HEK293 (cell line): Measurements from ENCODE around the gene CXXC1.

Source experiments
- CTCF ChIA-PET: fragments of 350-600 bp; formaldehyde crosslinking; extraction: SDS; loops from one replicate; lab custom pipeline; 2021; ENCODE audit warnings: antibody characterized with exemption; lab: Yijun Ruan, JAX
- POLR2A ChIA-PET: fragments of 300-600 bp; formaldehyde crosslinking; extraction: SDS; loops from one replicate; lab custom pipeline; 2020; ENCODE audit warnings: antibody characterized with exemption, inconsistent platforms; lab: Yijun Ruan, JAX
- H3K27ac ChIP-seq: fragments of 200-500 bp; sonication (Bioruptor generic); 2 replicates; pipeline ENCODE4 v1.5.1; 2014; ENCODE audit warnings: low read depth, low read length, control low read depth, inconsistent platforms; ENCODE audit errors: extremely low read depth
- H3K36me3 ChIP-seq, 2 experiments: fragments of 200-500 bp in 1 of 2; sonication (Bioruptor generic) in 1 of 2; 1 replicate in 1 of 2; 2 replicates in 1 of 2; pipeline ENCODE4 v1.5.1; 2014 to 2017; ENCODE audit warnings: inconsistent platforms in 2 of 2, low read length in 2 of 2; ENCODE audit not compliant: control insufficient read depth in 2 of 2, insufficient read depth in 1 of 2
- H3K4me1 ChIP-seq: fragments of 200-500 bp; sonication (Bioruptor generic); 2 replicates; pipeline ENCODE4 v1.5.1; 2014; ENCODE audit warnings: mild to moderate bottlenecking, low read length, inconsistent platforms; ENCODE audit not compliant: control insufficient read depth, insufficient read depth
- H3K4me3 ChIP-seq: 2 replicates; pipeline ENCODE4 v1.5.1; 2011; ENCODE audit warnings: low read depth, mild to moderate bottlenecking, control low read depth, low read length, moderate library complexity
- H3K9me3 ChIP-seq: fragments of 200-500 bp; sonication (Bioruptor generic); 2 replicates; pipeline ENCODE4 v1.5.1; 2014; ENCODE audit warnings: low read depth, low read length, inconsistent platforms; ENCODE audit not compliant: control insufficient read depth, insufficient read depth
- BCL11B ChIP-seq: fragments of 450-650 bp; formaldehyde crosslinking; IDR thresholded peaks from 2 replicates; pipeline ENCODE4 v1.5.1; 2016; ENCODE audit warnings: low read depth, missing biosample characterization, missing genetic modification characterization
- GLIS1 ChIP-seq: fragments of 450-650 bp; formaldehyde crosslinking; IDR thresholded peaks from 2 replicates; pipeline ENCODE4 v1.5.1; 2016; ENCODE audit warnings: missing biosample characterization, missing genetic modification characterization
- KLF9 ChIP-seq: fragments of 450-650 bp; formaldehyde crosslinking; IDR thresholded peaks from 2 replicates; pipeline ENCODE4 v1.5.1; 2016; ENCODE audit warnings: missing biosample characterization, missing genetic modification characterization, low read depth
- PRDM1 ChIP-seq: fragments of 450-650 bp; formaldehyde crosslinking; IDR thresholded peaks from 2 replicates; pipeline ENCODE4; 2016; ENCODE audit warnings: missing biosample characterization, missing genetic modification characterization
- SALL2 ChIP-seq: fragments of 450-650 bp; formaldehyde crosslinking; IDR thresholded peaks from 2 replicates; pipeline ENCODE4 v1.5.0; 2017; ENCODE audit warnings: missing biosample characterization, mild to moderate bottlenecking, missing genetic modification characterization, borderline replicate concordance
- ZFHX2 ChIP-seq: fragments of 450-650 bp; formaldehyde crosslinking; conservative IDR thresholded peaks from 2 replicates; pipeline ENCODE4 v1.5.1; 2016; ENCODE audit warnings: missing biosample characterization, missing genetic modification characterization
- ZNF133 ChIP-seq: fragments of 450-650 bp; formaldehyde crosslinking; IDR thresholded peaks from 2 replicates; pipeline ENCODE4 v1.5.1; 2016; ENCODE audit warnings: missing biosample characterization, missing genetic modification characterization
- ZNF157 ChIP-seq: fragments of 450-650 bp; formaldehyde crosslinking; IDR thresholded peaks from 2 replicates; pipeline ENCODE4 v1.5.1; 2016; ENCODE audit warnings: missing biosample characterization, missing genetic modification characterization
- ZNF274 ChIP-seq, 2 experiments: fragments of 200-500 bp in 1 of 2; fragments of 450-650 bp in 1 of 2; sonication (Bioruptor generic) in 1 of 2; formaldehyde crosslinking in 1 of 2; IDR thresholded peaks; 2 replicates each; pipeline versions ENCODE4 v1.5.1 to v1.6.1; 2014 to 2016; ENCODE audit warnings: borderline replicate concordance in 1 of 2, inconsistent platforms in 1 of 2, low read length in 1 of 2, missing biosample characterization in 1 of 2, missing genetic modification characterization in 1 of 2
- ZNF324 ChIP-seq: fragments of 450-650 bp; formaldehyde crosslinking; IDR thresholded peaks from 2 replicates; pipeline ENCODE4 v1.5.1; 2016; ENCODE audit warnings: missing biosample characterization, missing genetic modification characterization
- ZNF335 ChIP-seq: fragments of 450-650 bp; formaldehyde crosslinking; conservative IDR thresholded peaks from 2 replicates; pipeline ENCODE4 v1.5.1; 2016; ENCODE audit warnings: missing biosample characterization, missing genetic modification characterization
- ZNF366 ChIP-seq: fragments of 450-650 bp; formaldehyde crosslinking; conservative IDR thresholded peaks from 2 replicates; pipeline ENCODE4 v1.5.1; 2016; ENCODE audit warnings: missing biosample characterization, missing genetic modification characterization
- ZNF416 ChIP-seq: fragments of 450-650 bp; formaldehyde crosslinking; IDR thresholded peaks from 2 replicates; pipeline ENCODE4 v1.5.1; 2016; ENCODE audit warnings: missing biosample characterization, missing genetic modification characterization
- ZNF624 ChIP-seq: fragments of 450-650 bp; formaldehyde crosslinking; IDR thresholded peaks from 2 replicates; pipeline ENCODE4 v1.5.1; 2017; ENCODE audit warnings: missing biosample characterization, missing genetic modification characterization
- ZNF830 ChIP-seq: fragments of 450-650 bp; IDR thresholded peaks from 2 replicates; pipeline ENCODE4 v1.5.0; 2018; ENCODE audit warnings: missing biosample characterization, missing genetic modification characterization, low read depth, mild to moderate bottlenecking, moderate library complexity
- ZXDB ChIP-seq: fragments of 450-650 bp; formaldehyde crosslinking; IDR thresholded peaks from 2 replicates; pipeline ENCODE4 v1.5.1; 2016; ENCODE audit warnings: missing biosample characterization, missing genetic modification characterization

The CXXC1 gene

GRCh38 chr18:50284255-50284885 lies 3.1 kb downstream of the CXXC1 start:
- POLR2A ChIA-PET = no interaction called here
- no peaks in the 10 kb centered on the region for H3K9me3 ChIP-seq
- H3K36me3 ChIP-seq = peaks cover 12 to 46% of the 10 kb centered on the region in 2 experiments; a peak in 2 of 3 replicates
- CTCF ChIA-PET = no interaction called here
- TF ChIP-seq ZNF133 (tag by site-specific recombination) (no peak), ZNF335 (no peak), ZNF416 (tag by site-specific recombination) (no peak), SALL2 (tag by site-specific recombination) (no peak), ZNF324 (no peak), ZNF157 (tag by site-specific recombination) (no peak), KLF9 (no peak), ZNF830 (no peak), GLIS1 (tag by site-specific recombination) (no peak), BCL11B (tag by site-specific recombination) (no peak), ZNF274 (IDR thresholded peaks at IDR 0.05; ENCODE audit: low read length) (no peak), ZNF274 (tag by site-specific recombination; IDR thresholded peaks at IDR 0.05; ENCODE audit: borderline replicate concordance) (no peak)
- H3K4me1 ChIP-seq = peaks cover 6% of the 10 kb centered on the region; the same call in 1 of the 2 replicates
- no peak overlapping the region for H3K27ac ChIP-seq
- no peak overlapping the region for H3K4me3 ChIP-seq

- no peak overlapping the region for H3K27ac ChIP-seq
- ChIA-PET POLR2A (no interaction called here), CTCF (interaction anchor here (0.6 to 2.9 kb wide), 2 partner anchors 15 to 425 kb away, joined by 3 to 10 read pairs; no protein-coding TSS in a partner anchor)
- TF ChIP-seq ZFHX2 (tag by site-specific recombination) (peak; percentile 13; the same call in 1 of the 2 replicates), ZNF157 (tag by site-specific recombination) (peak; percentile 100), ZNF624 (no peak)
- TF ChIP-seq, all 188 proteins: peak for 2
- Histone ChIP-seq H3K4me3 (no peak overlapping the region), H3K36me3 (peaks cover 13 to 54% of the 10 kb centered on the region in 2 experiments), H3K9me3 (no peaks in the 10 kb centered on the region), H3K4me1 (peaks cover 6% of the 10 kb centered on the region; the same call in 1 of the 2 replicates)
Observed at GRCh38 chr18:50283469-50284209, 3.9 kb downstream of the CXXC1 start.

- H3K27ac ChIP-seq = no peak overlapping the region
- peaks cover 6% of the 10 kb centered on the region; the same call in 1 of the 2 replicates for H3K4me1 ChIP-seq
- H3K4me3 ChIP-seq = no peak overlapping the region
- CTCF ChIA-PET = interaction anchor here (0.6 to 2.9 kb wide), 3 partner anchors 14 to 424 kb away, joined by 3 to 10 read pairs (median 6); no protein-coding TSS in a partner anchor
- TF ChIP-seq ZNF366 (tag by site-specific recombination) = peak; percentile 69
- TF ChIP-seq PRDM1 = peak; percentile 85
- no peak for TF ChIP-seq ZXDB (tag by site-specific recombination)
- H3K36me3 ChIP-seq = peaks cover 19 to 60% of the 10 kb centered on the region in 2 experiments
- POLR2A ChIA-PET = interaction anchor here (1.3 to 3.2 kb wide), 3 partner anchors 12 to 73 kb away, joined by 7 to 31 read pairs (median 16); partner anchors contain the start of gene CFAP53
- no peaks in the 10 kb centered on the region for H3K9me3 ChIP-seq
Observed at GRCh38 chr18:50282521-50283335, 4.8 kb downstream of the CXXC1 start.
